Measurements from ENCODE around the gene TMED6.
"Not testable (repeated sequence)": the region's sequence is repeated elsewhere in the genome, so short reads cannot be mapped to it uniquely, and the experiment has no call there.

Gene TMED6

DNA sequence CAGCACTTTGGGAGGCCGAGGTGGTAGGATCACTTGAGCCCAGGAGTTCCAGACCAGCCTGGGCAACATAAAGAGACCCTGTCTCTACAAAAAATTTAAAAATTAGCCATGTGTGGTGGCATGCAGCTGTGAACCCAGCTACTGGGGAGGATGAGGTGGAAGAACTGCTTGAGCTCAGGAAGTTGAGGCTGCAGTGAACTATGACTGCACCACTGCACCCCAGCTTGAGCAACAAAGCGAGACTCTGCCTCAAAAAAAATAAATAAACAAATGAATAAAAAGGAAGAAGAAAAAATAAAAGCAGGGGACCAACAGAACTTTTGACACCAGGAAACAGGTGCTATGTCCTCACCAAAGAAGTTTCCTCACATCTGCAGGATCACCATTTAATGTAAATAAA lies 20.0 kb upstream of the TMED6 start:
- Mint-ChIP-seq H3K4me1 (peaks cover 39% of the 10 kb centered on the region), H3K27ac (peak overlapping the region; percentile 88), H3K9me3 (no peaks in the 10 kb centered on the region), H3K27me3 (no peaks in the 10 kb centered on the region), H3K36me3 (peaks cover 63% of the 10 kb centered on the region), H3K4me3 (peak overlapping the region; percentile 30)
- ATAC-seq, result peak; percentile 88

DNA sequence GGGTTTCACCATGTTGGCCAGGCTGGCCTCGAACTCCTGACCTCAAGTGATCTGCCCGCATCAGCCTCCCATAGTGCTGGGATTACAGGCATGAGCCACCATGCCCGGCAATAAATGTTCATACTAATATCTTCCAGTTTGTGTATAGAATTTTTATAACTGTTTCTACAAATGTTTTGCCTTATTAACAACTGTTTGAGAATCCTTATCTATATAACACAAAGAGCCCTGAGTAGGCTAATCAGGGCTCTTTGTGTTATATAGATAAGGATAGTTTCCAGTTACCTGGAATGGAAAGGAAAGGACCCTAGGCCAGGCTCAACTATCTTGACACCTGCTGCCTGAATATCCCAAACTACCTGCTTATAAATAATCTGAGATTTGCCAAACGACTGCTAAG lies 17.3 kb upstream of the TMED6 start:
- peaks cover 44% of the 10 kb centered on the region for H3K4me1 Mint-ChIP-seq
- no peak overlapping the region for H3K4me3 Mint-ChIP-seq
- H3K9me3 Mint-ChIP-seq, result no peaks in the 10 kb centered on the region
- no peak overlapping the region for H3K27ac Mint-ChIP-seq
- ATAC-seq, result no peak
- H3K36me3 Mint-ChIP-seq, result peaks cover 73% of the 10 kb centered on the region
- no peaks in the 10 kb centered on the region for H3K27me3 Mint-ChIP-seq

- Mint-ChIP-seq H3K36me3 (peaks cover 81% of the 10 kb centered on the region), H3K4me1 (peaks cover 42% of the 10 kb centered on the region), H3K4me3 (no peak overlapping the region), H3K27me3 (no peaks in the 10 kb centered on the region), H3K27ac (peak overlapping the region; percentile 57), H3K9me3 (no peaks in the 10 kb centered on the region)
- no peak for ATAC-seq
Measured at GRCh38 chr16:69367980-69368379, 16.4 kb upstream of the TMED6 start.

DNA sequence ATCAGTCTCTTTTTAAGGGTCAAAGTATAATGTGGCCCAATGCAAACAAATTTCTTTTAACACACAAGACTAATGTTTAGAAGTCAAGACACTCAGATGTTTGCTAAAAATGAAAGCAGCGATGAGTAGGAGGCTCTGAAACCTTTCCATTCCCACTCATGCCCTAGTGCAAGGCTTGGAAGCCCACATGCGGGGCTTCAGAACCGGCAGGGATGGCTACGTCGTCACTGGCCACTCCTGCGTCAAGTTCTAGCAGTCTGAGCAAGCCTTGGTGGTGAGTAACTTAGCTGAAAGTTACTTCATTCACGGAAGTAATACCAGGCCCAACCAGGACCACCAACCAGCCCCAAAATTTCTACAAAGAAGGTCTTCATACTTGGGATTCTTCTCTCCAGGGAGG lies 14.8 kb upstream of the TMED6 start:
- no peaks in the 10 kb centered on the region for H3K27me3 Mint-ChIP-seq
- H3K4me1 Mint-ChIP-seq, result peaks cover 33% of the 10 kb centered on the region
- peak overlapping the region; percentile 56 for H3K27ac Mint-ChIP-seq
- no peak overlapping the region for H3K4me3 Mint-ChIP-seq
- ATAC-seq, result no peak
- H3K9me3 Mint-ChIP-seq, result no peaks in the 10 kb centered on the region
- H3K36me3 Mint-ChIP-seq, result peaks cover 82% of the 10 kb centered on the region

- H3K4me1 Mint-ChIP-seq, result peaks cover 27% of the 10 kb centered on the region
- no peaks in the 10 kb centered on the region for H3K27me3 Mint-ChIP-seq
- H3K9me3 Mint-ChIP-seq, result no peaks in the 10 kb centered on the region
- no peak overlapping the region for H3K4me3 Mint-ChIP-seq
- no peak for ATAC-seq
- peaks cover 83% of the 10 kb centered on the region for H3K36me3 Mint-ChIP-seq
- H3K27ac Mint-ChIP-seq, result peak overlapping the region; percentile 56
Measured at GRCh38 chr16:69365901-69366300, 14.3 kb upstream of the TMED6 start.

DNA sequence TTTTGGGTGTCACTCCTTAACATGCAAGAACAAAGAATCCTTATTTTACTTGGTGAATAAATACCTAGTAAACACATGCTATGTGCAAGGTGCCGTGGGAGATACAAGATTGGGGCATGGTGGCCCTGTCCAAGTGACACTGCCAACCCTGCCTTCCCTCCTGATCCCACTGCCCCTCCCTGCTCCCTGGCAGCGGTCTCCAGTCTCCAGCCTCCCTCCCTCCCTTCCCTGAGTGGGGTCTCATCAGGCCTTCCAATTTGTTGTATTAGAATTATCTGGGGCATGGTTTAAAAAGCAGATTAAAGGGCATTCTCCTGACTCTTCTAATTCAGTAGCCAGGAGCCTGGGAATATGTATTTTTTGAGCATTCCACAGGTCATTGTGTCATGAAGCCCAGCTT lies 12.5 kb upstream of the TMED6 start:
- H3K9me3 Mint-ChIP-seq, result no peaks in the 10 kb centered on the region
- H3K27me3 Mint-ChIP-seq, result no peaks in the 10 kb centered on the region
- H3K36me3 Mint-ChIP-seq, result peaks cover 72% of the 10 kb centered on the region
- no peak for ATAC-seq
- peaks cover 18% of the 10 kb centered on the region for H3K4me1 Mint-ChIP-seq
- H3K27ac Mint-ChIP-seq, result no peak overlapping the region
- H3K4me3 Mint-ChIP-seq, result no peak overlapping the region

DNA sequence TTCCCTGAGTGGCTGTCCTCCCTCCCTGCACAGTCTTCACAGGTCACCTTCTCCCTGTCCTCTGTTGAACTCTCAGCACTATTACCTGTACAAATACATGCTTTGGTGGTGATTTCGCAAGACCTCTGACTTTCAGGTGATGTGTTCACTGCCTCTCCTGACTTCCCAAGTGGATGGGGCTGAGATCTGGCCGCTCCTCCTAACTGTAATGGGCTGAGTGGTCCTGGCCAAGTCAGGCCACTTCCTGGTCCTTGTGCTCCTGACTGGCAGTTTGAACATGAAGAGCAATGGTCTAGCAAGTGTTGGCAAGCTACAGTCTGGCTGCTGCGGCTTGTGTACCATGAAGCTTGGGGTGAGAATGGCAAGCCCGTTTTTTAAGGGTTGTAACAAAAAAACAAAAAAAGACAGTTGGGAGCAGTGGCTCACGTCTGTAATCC lies 11.7 kb upstream of the TMED6 start:
- Mint-ChIP-seq H3K36me3 (peaks cover 64% of the 10 kb centered on the region), H3K27me3 (no peaks in the 10 kb centered on the region), H3K4me1 (peaks cover 18% of the 10 kb centered on the region), H3K4me3 (no peak overlapping the region), H3K9me3 (no peaks in the 10 kb centered on the region), H3K27ac (peak overlapping the region; percentile 3)
- no peak for ATAC-seq

GRCh38 chr16:69360070-69360469 lies 8.5 kb upstream of the TMED6 start:
- not testable (repeated sequence) for H3K27ac Mint-ChIP-seq, H3K9me3 Mint-ChIP-seq, ATAC-seq, H3K27me3 Mint-ChIP-seq, H3K4me3 Mint-ChIP-seq
- Mint-ChIP-seq H3K4me1 (peaks cover 18% of the 10 kb centered on the region), H3K36me3 (peaks cover 53% of the 10 kb centered on the region)

GRCh38 chr16:69350536-69351133 lies 951 bp downstream of the TMED6 start:
- H3K4me1 Mint-ChIP-seq, result peaks cover 13% of the 10 kb centered on the region
- no peak overlapping the region for H3K27ac Mint-ChIP-seq
- no peaks in the 10 kb centered on the region for H3K27me3 Mint-ChIP-seq
- no peak for ATAC-seq
- H3K4me3 Mint-ChIP-seq, result no peak overlapping the region
- H3K36me3 Mint-ChIP-seq, result peaks cover 44% of the 10 kb centered on the region
- H3K9me3 Mint-ChIP-seq, result no peaks in the 10 kb centered on the region

DNA sequence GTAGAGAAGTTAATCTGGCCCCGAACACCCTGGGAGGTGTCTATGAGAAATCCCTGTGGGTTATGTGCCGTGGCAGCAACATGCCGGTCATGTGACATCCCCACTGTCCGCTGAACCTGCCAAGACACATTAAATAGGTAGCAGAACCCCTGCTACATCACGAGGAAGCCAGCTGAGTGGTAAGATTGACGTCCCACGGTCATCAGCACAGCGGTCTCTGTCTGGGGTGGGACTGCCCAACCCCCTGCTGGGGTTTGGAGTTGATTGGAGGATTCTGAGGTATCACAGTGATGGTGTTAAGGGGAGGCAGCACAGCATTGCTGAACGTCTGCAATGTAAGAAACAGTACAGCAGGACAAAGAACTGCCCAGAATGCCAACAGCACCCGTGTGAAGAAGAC lies 2.0 kb downstream of the TMED6 start:
- Mint-ChIP-seq H3K9me3 (no peaks in the 10 kb centered on the region), H3K4me1 (peaks cover 14% of the 10 kb centered on the region), H3K27ac (no peak overlapping the region), H3K4me3 (no peak overlapping the region), H3K36me3 (peaks cover 36% of the 10 kb centered on the region), H3K27me3 (no peaks in the 10 kb centered on the region)
- no peak for ATAC-seq

GRCh38 chr16:69348222-69348621 lies 3.4 kb downstream of the TMED6 start:
- no peak for ATAC-seq
- peaks cover 14% of the 10 kb centered on the region for H3K4me1 Mint-ChIP-seq
- H3K9me3 Mint-ChIP-seq, result no peaks in the 10 kb centered on the region
- H3K27ac Mint-ChIP-seq, result no peak overlapping the region
- no peak overlapping the region for H3K4me3 Mint-ChIP-seq
- peaks cover 35% of the 10 kb centered on the region for H3K36me3 Mint-ChIP-seq
- no peaks in the 10 kb centered on the region for H3K27me3 Mint-ChIP-seq

- Mint-ChIP-seq H3K27me3 (no peaks in the 10 kb centered on the region), H3K4me3 (no peak overlapping the region), H3K4me1 (peaks cover 14% of the 10 kb centered on the region), H3K36me3 (peaks cover 23% of the 10 kb centered on the region), H3K27ac (peak overlapping the region; percentile 65), H3K9me3 (no peaks in the 10 kb centered on the region)
- no peak for ATAC-seq
Measured at GRCh38 chr16:69346683-69347082, 4.9 kb downstream of the TMED6 start.

- no peak overlapping the region for H3K4me3 Mint-ChIP-seq
- H3K9me3 Mint-ChIP-seq, result no peaks in the 10 kb centered on the region
- peak; percentile 75 for ATAC-seq
- peak overlapping the region; percentile 51 for H3K27ac Mint-ChIP-seq
- H3K4me1 Mint-ChIP-seq, result peaks cover 18% of the 10 kb centered on the region
- no peaks in the 10 kb centered on the region for H3K27me3 Mint-ChIP-seq
- peaks cover 24% of the 10 kb centered on the region for H3K36me3 Mint-ChIP-seq
Measured at GRCh38 chr16:69345923-69346322, 5.7 kb downstream of the TMED6 start.

- peaks cover 35% of the 10 kb centered on the region for H3K4me1 Mint-ChIP-seq
- no peak overlapping the region for H3K4me3 Mint-ChIP-seq
- no peak for ATAC-seq
- no peak overlapping the region for H3K27ac Mint-ChIP-seq
- H3K27me3 Mint-ChIP-seq, result no peaks in the 10 kb centered on the region
- H3K9me3 Mint-ChIP-seq, result no peaks in the 10 kb centered on the region
- H3K36me3 Mint-ChIP-seq, result peaks cover 28% of the 10 kb centered on the region
Measured at GRCh38 chr16:69344171-69344570, 7.4 kb downstream of the TMED6 start.

- no peaks in the 10 kb centered on the region for H3K27me3 Mint-ChIP-seq
- peak overlapping the region; percentile 94 for H3K27ac Mint-ChIP-seq
- peak overlapping the region; percentile 99 for H3K4me3 Mint-ChIP-seq
- H3K9me3 Mint-ChIP-seq, result no peaks in the 10 kb centered on the region
- peaks cover 26% of the 10 kb centered on the region for H3K36me3 Mint-ChIP-seq
- no peak for ATAC-seq
- peaks cover 53% of the 10 kb centered on the region for H3K4me1 Mint-ChIP-seq
Measured at GRCh38 chr16:69340095-69340644, 11.4 kb downstream of the TMED6 start.

DNA sequence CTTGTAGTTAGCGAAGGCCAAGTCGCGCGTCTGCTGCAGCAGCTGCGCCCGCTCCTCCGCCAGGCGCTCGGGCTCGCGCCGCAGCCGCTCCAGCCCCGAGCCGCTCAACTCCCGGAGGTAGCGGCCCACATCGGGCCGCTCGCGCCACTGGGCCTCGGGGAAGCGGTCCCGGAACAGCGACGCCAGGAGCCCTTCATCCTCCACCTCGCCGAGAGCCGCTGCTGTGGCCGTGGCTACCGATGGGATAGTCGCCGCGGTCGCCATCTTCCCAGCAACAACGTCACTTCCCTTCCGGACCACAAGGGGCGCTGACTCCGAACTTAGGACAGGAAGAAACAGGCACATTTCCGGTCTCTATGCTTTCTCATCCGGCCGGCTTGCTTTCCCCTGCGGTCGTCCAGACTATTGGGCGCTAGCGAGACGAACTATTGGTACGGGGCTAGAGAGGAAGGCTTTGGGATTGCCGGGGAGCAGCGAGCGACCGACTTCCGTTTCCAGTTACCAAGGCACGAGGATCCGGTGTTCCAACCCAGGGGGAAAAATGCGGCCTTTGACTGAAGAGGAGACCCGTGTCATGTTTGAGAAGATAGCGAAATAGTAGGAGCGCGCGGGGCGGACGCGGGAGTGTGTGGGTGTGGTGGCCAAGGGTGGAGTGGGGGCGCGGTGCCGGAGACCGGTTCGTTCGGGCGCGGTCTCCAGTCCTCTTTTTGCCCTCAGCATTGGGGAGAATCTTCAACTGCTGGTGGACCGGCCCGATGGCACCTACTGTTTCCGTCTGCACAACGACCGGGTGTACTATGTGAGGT lies 12.1 kb downstream of the TMED6 start, which contains the start of the genes COG8 and NIP7:
COG8 (minus strand) TSS at position 276 of the 806 bp plus-strand sequence; CDS start at position 264, 12 bp downstream.
NIP7 (plus strand) TSS at position 484 of the 806 bp plus-strand sequence; CDS start at position 542, 58 bp downstream.
- Mint-ChIP-seq H3K36me3 (peaks cover 33% of the 10 kb centered on the region), H3K9me3 (no peaks in the 10 kb centered on the region), H3K4me1 (peaks cover 53% of the 10 kb centered on the region), H3K4me3 (peak within 1 kb of the TSS; percentile 99), H3K27ac (peak within 1 kb of the TSS; percentile 94), H3K27me3 (no peaks in the 10 kb centered on the region)
- ATAC-seq, result peak; percentile 98
